Activated CD4-positive, alpha-beta T cell treated with anti-CD3 and anti-CD28 coated beads, Interleukin-2, amount 10 ng/mL, durations not matched to agents 7 days and 5 days (primary cell): ENCODE results near the gene PASD1. TPM values are rescaled to one million over a fixed set of nuclear protein-coding genes. Genes with fewer than 3 reads are reported as not detected.
"Not testable (repeated sequence)": the region's sequence is repeated elsewhere in the genome, so short reads cannot be mapped to it uniquely, and the experiment has no call there.

Experiments used
- CTCF ChIA-PET: fragments of 350-600 bp; sonication (Branson Sonifier 250); formaldehyde crosslinking; loops from one replicate; lab custom pipeline; 2021; ENCODE audit warnings: antibody characterized with exemption; lab: Charles Lee
- POLR2A ChIA-PET: fragments of 350-600 bp; sonication (Branson Sonifier 250); formaldehyde crosslinking; loops from one replicate; lab custom pipeline; 2021; ENCODE audit warnings: antibody characterized with exemption; lab: Charles Lee
- DNase-seq: peaks from one replicate; pipeline ENCODE4 v3.0.0-alpha.2; 2020
- H3K27ac Mint-ChIP-seq: one replicate; pipeline ENCODE4 v1.8.0; 2021; ENCODE audit warnings: mild to moderate bottlenecking, moderate library complexity, mixed read lengths
- H3K27me3 Mint-ChIP-seq: one replicate; pipeline ENCODE4 v1.8.0; 2021; ENCODE audit warnings: mixed read lengths
- H3K36me3 Mint-ChIP-seq: one replicate; pipeline ENCODE4 v1.8.0; 2021; ENCODE audit warnings: low read depth, mixed read lengths
- H3K4me1 Mint-ChIP-seq: one replicate; pipeline ENCODE4 v1.8.0; 2021; ENCODE audit warnings: mixed read lengths
- H3K4me3 Mint-ChIP-seq: one replicate; pipeline ENCODE4 v1.8.0; 2021; ENCODE audit warnings: mild to moderate bottlenecking, moderate library complexity, mixed read lengths
- H3K9me3 Mint-ChIP-seq: one replicate; pipeline ENCODE4 v1.8.0; 2021; ENCODE audit warnings: mixed read lengths
- total RNA-seq, 2 experiments: library from RNA; stranded (reverse); gene quantifications; one replicate each; pipeline ENCODE4 v1.2.3, GENCODE V29; 2021

Gene PASD1, protein sequence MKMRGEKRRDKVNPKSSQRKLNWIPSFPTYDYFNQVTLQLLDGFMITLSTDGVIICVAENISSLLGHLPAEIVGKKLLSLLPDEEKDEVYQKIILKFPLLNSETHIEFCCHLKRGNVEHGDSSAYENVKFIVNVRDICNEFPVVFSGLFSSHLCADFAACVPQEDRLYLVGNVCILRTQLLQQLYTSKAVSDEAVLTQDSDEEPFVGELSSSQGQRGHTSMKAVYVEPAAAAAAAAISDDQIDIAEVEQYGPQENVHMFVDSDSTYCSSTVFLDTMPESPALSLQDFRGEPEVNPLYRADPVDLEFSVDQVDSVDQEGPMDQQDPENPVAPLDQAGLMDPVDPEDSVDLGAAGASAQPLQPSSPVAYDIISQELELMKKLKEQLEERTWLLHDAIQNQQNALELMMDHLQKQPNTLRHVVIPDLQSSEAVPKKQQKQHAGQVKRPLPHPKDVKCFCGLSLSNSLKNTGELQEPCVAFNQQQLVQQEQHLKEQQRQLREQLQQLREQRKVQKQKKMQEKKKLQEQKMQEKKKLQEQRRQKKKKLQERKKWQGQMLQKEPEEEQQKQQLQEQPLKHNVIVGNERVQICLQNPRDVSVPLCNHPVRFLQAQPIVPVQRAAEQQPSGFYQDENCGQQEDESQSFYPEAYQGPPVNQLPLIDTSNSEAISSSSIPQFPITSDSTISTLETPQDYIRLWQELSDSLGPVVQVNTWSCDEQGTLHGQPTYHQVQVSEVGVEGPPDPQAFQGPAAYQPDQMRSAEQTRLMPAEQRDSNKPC
- not detected for total RNA-seq

DNA sequence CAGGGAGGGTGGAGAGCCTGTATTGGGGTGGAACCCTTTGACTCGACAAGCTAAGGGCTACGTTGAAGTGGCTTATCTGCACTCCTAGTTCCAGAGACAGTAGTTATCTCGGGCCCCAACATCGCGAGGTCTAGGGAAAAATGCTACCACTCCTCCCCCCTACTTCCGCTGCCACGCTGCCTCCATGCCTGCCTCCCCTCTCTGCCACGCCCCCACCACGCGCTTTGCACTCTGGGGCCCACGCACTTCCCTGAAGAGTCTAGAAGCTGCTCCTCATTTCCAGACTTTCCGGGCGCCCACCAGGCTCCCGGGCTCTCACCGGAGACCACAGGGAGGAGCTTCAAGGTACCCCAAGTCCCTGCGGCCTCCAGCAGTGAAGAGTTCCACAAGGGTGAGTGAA, at the start of gene PASD1:
TSS of gene PASD1 (plus strand) at position 227 of the 400 bp plus-strand sequence. CDS start 37,879 bp downstream, outside the sequence.
- Mint-ChIP-seq H3K27ac (no peak within 1 kb of the TSS), H3K9me3 (no peaks in the 10 kb centered on the region), H3K27me3 (no peaks in the 10 kb centered on the region), H3K4me1 (no peaks in the 10 kb centered on the region), H3K4me3 (no peak within 1 kb of the TSS), H3K36me3 (no peaks in the 10 kb centered on the region)
- DNase-seq = no peak
- ChIA-PET POLR2A (no interaction called here), CTCF (no interaction called here)

DNA sequence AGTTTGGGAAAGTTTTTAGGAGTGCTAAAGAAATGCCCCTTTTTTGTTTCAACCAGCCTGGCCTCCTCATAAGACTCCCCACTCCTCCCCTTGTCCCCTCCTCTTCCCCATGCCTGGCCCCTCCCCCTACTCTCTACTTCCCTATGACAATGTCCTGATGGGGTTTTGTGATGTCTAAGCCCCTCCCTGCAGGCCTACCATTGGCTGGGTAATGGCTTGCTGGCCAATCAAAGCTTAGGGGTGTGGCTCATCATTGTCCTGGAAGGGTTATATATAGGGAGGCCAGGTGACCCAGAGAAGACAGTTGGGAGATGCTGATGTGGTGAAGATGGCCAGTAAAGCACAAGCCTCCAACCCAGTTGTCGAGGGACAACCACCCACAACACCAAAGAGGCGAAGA, 48.2 kb upstream of the PASD1 start:
- Mint-ChIP-seq H3K36me3 (no peaks in the 10 kb centered on the region), H3K9me3 (no peaks in the 10 kb centered on the region), H3K4me1 (no peaks in the 10 kb centered on the region), H3K27me3 (no peaks in the 10 kb centered on the region), H3K27ac (no peak overlapping the region), H3K4me3 (no peak overlapping the region)
- ChIA-PET CTCF (no interaction called here), POLR2A (no interaction called here)
- DNase-seq = no peak

DNA sequence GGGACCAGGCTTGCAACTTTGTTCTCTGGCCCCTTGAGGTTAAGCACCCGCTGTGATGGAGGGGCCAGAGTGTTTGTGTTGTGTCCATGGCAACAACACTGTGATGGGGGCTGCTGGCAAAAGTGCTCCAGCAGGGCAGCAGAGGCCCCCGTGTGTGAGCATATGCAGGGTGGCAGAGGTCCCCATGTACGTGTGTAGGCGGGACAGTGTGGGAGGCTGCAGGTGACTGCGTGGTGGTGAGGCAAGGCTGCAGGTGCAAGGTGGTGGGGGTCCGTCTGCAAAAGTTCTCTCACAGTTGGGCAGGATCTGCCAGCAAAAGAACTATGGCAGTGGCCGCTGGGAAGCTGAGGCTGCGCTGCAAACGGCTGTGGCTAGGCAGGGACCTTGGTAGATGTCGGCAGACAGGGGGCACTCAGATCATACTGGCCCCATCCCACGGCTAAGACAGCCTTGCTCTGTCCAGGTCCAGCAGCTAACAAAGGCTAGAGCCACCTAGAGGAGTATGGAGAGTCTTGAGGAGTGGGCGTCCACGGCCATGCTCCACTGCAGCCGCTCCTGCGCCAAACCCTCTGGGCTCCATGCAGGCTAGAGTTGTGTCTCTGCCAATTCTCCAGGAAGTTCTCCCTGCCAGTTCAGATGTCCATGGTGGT, 46.8 kb upstream of the PASD1 start:
- ChIA-PET CTCF (no interaction called here), POLR2A (no interaction called here)
- H3K4me3 Mint-ChIP-seq = no peak overlapping the region
- H3K36me3 Mint-ChIP-seq = no peaks in the 10 kb centered on the region
- no peak overlapping the region for H3K27ac Mint-ChIP-seq
- H3K9me3 Mint-ChIP-seq = no peaks in the 10 kb centered on the region
- no peaks in the 10 kb centered on the region for H3K4me1 Mint-ChIP-seq
- no peak for DNase-seq
- H3K27me3 Mint-ChIP-seq = no peaks in the 10 kb centered on the region

DNA sequence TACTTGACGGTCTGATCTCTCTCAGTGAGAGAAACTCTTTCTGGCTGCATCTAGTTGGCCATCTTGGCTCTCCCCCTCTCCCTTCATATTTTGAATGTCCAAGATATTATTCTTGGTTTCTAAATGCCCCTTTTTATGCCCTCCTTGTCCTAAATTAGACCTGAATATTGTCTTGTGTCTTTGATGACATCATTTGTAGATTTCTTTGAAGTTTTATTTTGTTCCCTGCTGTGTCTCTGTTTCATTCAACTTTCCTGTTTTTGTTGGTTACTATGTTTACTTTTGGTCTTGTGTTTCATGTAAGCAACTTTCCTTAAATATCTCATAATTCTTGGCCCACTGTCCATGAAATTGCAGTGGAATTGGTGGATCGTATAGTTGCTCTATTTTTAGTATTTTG, 46.1 kb upstream of the PASD1 start:
- H3K27me3 Mint-ChIP-seq = peaks cover 2% of the 10 kb centered on the region
- no peak overlapping the region for H3K4me3 Mint-ChIP-seq
- DNase-seq = no peak
- no peaks in the 10 kb centered on the region for H3K9me3 Mint-ChIP-seq
- H3K27ac Mint-ChIP-seq = no peak overlapping the region
- no peaks in the 10 kb centered on the region for H3K36me3 Mint-ChIP-seq
- H3K4me1 Mint-ChIP-seq = no peaks in the 10 kb centered on the region
- ChIA-PET CTCF (no interaction called here), POLR2A (no interaction called here)

DNA sequence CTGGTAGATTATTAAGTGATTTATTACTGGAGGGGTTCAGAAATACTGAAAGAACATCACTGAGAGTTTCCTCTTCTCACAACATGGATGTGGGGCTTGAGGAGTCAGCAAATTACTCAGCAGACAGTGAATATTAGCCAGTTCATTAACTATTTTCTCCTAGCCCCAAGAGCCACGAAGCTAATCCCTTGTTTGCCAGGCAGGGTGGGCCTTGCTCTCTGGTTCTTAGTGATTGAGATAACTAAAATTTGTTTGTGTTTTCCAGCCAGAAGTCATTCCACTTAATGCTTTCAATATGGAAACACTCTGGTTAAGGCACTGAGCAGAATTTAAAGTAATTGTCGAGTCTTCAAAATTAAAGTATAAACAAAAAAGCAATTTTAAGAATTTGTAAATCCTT, 40.1 kb upstream of the PASD1 start:
- H3K9me3 Mint-ChIP-seq = no peaks in the 10 kb centered on the region
- ChIA-PET CTCF (no interaction called here), POLR2A (no interaction called here)
- H3K36me3 Mint-ChIP-seq = no peaks in the 10 kb centered on the region
- H3K4me1 Mint-ChIP-seq = no peaks in the 10 kb centered on the region
- DNase-seq = no peak
- peaks cover 2% of the 10 kb centered on the region for H3K27me3 Mint-ChIP-seq
- H3K4me3 Mint-ChIP-seq = no peak overlapping the region
- H3K27ac Mint-ChIP-seq = no peak overlapping the region

DNA sequence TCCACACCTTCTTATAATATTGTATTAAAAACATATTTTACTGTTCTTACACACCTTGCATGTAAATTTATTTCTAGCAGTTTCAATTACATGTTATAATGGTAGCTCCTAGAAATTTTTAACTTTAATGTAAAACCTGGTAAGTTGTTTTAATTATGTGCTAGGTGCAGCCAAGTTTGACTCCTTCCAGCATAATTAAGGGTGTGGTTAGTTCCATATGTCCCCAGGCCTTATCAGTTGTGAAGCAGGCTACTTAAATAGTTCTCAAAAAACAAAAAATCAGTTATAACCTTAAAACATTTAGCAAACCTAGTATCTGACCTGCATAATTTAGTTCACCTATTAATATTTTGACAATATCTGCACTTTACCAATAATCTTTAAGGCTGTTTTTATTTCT, 26.9 kb upstream of the PASD1 start:
- no peak overlapping the region for H3K27ac Mint-ChIP-seq
- H3K4me1 Mint-ChIP-seq = no peaks in the 10 kb centered on the region
- peaks cover 2% of the 10 kb centered on the region for H3K27me3 Mint-ChIP-seq
- DNase-seq = no peak
- no peaks in the 10 kb centered on the region for H3K36me3 Mint-ChIP-seq
- H3K9me3 Mint-ChIP-seq = no peaks in the 10 kb centered on the region
- CTCF ChIA-PET = no interaction called here
- POLR2A ChIA-PET = no interaction called here
- H3K4me3 Mint-ChIP-seq = no peak overlapping the region

DNA sequence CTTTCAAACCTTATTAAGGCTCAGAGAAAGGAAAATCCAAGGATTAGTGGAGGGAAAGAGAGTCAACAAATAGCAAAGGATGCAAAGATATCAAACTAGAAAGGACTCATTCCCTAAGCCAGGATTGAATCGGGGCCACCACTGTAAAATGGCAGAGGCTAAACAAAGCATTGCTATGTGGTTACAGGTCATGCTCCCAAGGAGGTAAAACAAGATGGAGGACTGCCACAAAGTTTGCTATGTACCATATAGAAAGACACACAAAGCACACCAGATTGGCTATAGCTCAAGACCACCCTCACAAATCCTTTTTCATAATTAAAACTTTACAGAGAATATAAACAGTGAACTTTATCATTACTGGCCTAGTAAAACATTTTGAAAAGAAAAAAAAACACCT, 25.9 kb upstream of the PASD1 start:
- Mint-ChIP-seq H3K27me3 (peaks cover 2% of the 10 kb centered on the region), H3K27ac (no peak overlapping the region)
- CTCF ChIA-PET = interaction anchor here (0.6 kb wide), 1 partner anchor 8 kb away, joined by 3 read pairs; no protein-coding TSS in a partner anchor

DNA sequence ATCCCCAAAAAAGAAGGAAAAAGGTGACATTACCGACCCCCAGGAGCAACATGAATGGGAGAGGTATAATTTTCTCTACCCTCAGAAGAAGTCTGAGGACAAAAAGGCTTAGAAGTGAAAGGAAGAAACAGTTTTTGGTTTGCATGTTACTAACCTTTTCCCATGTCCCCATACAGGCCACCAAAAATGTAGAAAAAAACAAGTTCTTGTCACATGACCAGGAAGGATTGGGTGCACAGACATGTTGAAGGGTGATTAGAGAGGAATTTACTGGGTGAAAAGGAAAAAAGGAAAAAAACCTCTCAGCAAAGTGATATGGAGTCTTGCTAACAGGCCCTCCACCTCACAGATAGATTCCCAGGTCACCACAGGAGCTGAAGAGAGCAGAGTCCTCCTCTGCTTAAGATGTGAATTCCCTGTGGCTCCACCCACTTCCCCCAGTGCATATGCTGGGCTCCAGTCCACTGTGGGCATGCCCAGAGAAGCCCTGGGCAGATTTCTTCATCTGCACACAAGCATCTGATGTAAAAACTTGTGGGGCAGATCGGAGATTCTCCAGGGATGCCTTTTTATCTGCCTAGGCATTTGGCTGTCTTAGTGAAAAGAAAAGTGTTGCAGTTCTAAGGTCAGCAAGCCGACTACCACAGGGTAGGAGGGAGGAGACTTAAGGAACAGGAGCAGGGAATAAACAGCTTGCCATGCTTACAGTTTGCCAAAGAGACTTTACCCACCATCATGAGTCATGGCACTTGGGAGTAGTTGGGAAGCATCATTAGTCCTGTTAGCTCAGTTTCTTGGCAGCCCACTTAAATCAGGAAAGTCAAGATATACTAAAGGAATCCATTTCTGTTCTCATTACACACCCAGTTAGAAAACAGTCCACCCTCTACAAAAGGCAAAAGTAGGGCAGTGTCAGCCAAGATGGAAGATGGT, 25.0 kb upstream of the PASD1 start:
- ChIA-PET CTCF (interaction anchor here (0.6 kb wide), 1 partner anchor 7 kb away, joined by 3 read pairs; no protein-coding TSS in a partner anchor), POLR2A (no interaction called here)
- Mint-ChIP-seq H3K4me1 (peaks cover 2% of the 10 kb centered on the region), H3K36me3 (no peaks in the 10 kb centered on the region), H3K4me3 (no peak overlapping the region), H3K27ac (no peak overlapping the region), H3K27me3 (no peaks in the 10 kb centered on the region), H3K9me3 (no peaks in the 10 kb centered on the region)
- no peak for DNase-seq

More for the DNA sequence above, 25.9 kb upstream of the PASD1 start:
- Mint-ChIP-seq H3K9me3 (no peaks in the 10 kb centered on the region), H3K36me3 (no peaks in the 10 kb centered on the region), H3K4me3 (no peak overlapping the region), H3K4me1 (no peaks in the 10 kb centered on the region)
- DNase-seq = no peak
- POLR2A ChIA-PET = no interaction called here

DNA sequence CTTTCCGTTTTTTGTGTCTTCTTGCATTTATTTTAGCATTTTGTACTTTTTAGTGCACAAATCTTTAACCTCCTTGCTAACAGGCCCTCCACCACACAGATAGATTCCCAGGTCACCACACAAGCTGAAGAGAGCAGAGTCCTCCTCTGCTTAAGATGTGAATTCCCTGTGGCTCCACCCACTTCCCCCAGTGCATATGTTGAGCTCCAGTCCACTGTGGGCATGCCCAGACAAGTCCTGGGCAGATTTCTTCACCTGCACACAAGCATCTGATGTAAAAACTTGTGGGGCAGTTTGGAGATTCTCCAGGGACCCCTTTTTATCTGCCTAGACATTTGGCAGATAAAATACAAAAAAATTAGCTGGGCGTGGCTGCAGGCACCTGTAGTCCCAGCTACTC, 19.8 kb upstream of the PASD1 start:
- no peaks in the 10 kb centered on the region for H3K36me3 Mint-ChIP-seq
- peaks cover 6% of the 10 kb centered on the region for H3K4me1 Mint-ChIP-seq
- CTCF ChIA-PET = no interaction called here
- POLR2A ChIA-PET = no interaction called here
- H3K27ac Mint-ChIP-seq = no peak overlapping the region
- no peaks in the 10 kb centered on the region for H3K9me3 Mint-ChIP-seq
- peaks cover 2% of the 10 kb centered on the region for H3K27me3 Mint-ChIP-seq
- DNase-seq = peak; percentile 5
- H3K4me3 Mint-ChIP-seq = no peak overlapping the region

DNA sequence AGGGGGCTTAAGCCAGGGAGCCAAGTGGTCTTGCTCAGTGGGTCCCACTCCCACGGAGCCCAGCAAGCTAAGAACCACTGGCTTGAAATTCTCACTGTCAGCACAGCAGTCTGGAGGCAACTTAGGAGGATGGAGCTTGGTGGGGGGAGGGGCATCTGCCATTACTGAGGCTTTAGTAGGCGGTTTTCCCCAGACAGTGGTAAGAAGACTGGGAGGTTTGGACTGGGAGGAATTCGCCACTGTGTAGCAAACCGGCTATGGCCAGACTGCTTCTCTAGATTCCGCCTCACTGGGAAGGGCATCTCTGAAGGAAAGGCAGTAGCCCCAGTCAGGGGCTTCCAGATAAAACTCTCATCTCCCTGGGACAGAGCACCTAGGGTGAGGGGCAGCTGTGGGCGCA, 17.2 kb upstream of the PASD1 start:
- CTCF ChIA-PET = interaction anchor here (0.6 kb wide), 1 partner anchor 8 kb away, joined by 3 read pairs; no protein-coding TSS in a partner anchor
- POLR2A ChIA-PET, DNase-seq: not testable (repeated sequence)

DNA sequence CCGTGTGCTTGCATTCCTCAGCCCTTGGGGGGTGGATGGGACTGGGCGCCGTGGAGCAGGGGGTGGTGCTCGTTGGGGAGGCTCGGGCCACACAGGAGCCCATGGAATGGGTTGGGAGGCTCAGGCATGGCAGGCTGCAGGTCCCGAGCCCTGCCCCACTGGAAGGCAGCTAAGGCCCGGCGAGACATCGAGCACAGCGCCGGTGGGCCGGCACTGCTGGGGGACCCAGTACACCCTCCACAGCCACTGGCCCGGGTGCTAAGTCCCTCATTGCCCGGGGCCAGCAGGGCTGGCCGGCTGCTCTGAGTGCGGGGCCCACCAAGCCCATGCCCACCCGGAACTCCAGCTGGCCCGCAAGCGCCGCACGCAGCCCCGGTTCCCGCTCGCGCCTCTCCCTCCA, 12.3 kb upstream of the PASD1 start:
- H3K4me3 Mint-ChIP-seq, H3K4me1 Mint-ChIP-seq, H3K36me3 Mint-ChIP-seq, DNase-seq, H3K27ac Mint-ChIP-seq, H3K27me3 Mint-ChIP-seq, POLR2A ChIA-PET, H3K9me3 Mint-ChIP-seq: not testable (repeated sequence)
- CTCF ChIA-PET = interaction anchor here (1.1 kb wide), 1 partner anchor 11 kb away, joined by 4 read pairs; no protein-coding TSS in a partner anchor

More for the DNA sequence above, 17.2 kb upstream of the PASD1 start:
- H3K27ac Mint-ChIP-seq, H3K4me1 Mint-ChIP-seq, H3K36me3 Mint-ChIP-seq, H3K27me3 Mint-ChIP-seq, H3K4me3 Mint-ChIP-seq, H3K9me3 Mint-ChIP-seq: not testable (repeated sequence)

DNA sequence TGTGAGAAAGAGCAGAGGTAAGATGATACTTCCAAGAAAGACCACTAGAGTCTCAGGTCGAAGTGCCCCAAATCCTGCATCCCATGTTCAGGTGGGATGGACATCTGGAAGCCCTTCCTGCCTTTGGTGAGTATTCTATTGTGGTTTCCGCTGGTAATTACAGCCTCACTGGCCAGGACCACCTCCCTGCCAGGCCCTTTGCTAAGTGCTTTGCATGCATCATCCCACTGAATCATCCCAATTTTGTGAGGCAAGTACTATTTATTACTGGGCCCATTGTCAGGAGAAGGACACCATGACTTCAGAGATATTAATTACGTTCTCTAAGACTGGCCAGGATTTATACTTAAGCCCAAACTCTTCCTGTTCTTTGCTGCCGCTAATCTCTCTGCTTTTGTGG, 10.7 kb upstream of the PASD1 start:
- ChIA-PET POLR2A (no interaction called here), CTCF (no interaction called here)
- H3K4me1 Mint-ChIP-seq = no peaks in the 10 kb centered on the region
- no peaks in the 10 kb centered on the region for H3K36me3 Mint-ChIP-seq
- H3K9me3 Mint-ChIP-seq = no peaks in the 10 kb centered on the region
- H3K4me3 Mint-ChIP-seq = no peak overlapping the region
- no peak for DNase-seq
- peaks cover 4% of the 10 kb centered on the region for H3K27me3 Mint-ChIP-seq
- H3K27ac Mint-ChIP-seq = no peak overlapping the region
